Left kidney (tissue), 2 donors: ENCODE measurements around the gene ANKRD60. TPM values are rescaled to one million over a fixed set of nuclear protein-coding genes. Genes with fewer than 3 reads are reported as not detected.

Experiments
- DNase-seq: peaks from one replicate; pipeline ENCODE4 v3.0.0-alpha.2; 2013
- polyA plus RNA-seq: library from polyadenylated mRNA; unstranded; fragments of 120-200 nt; gene quantifications from one replicate; pipeline ENCODE4 v1.2.1, GENCODE V29; 2013; ENCODE audit not compliant: insufficient read length

The ANKRD60 gene
- polyA plus RNA-seq, 1 donor = not detected

DNA sequence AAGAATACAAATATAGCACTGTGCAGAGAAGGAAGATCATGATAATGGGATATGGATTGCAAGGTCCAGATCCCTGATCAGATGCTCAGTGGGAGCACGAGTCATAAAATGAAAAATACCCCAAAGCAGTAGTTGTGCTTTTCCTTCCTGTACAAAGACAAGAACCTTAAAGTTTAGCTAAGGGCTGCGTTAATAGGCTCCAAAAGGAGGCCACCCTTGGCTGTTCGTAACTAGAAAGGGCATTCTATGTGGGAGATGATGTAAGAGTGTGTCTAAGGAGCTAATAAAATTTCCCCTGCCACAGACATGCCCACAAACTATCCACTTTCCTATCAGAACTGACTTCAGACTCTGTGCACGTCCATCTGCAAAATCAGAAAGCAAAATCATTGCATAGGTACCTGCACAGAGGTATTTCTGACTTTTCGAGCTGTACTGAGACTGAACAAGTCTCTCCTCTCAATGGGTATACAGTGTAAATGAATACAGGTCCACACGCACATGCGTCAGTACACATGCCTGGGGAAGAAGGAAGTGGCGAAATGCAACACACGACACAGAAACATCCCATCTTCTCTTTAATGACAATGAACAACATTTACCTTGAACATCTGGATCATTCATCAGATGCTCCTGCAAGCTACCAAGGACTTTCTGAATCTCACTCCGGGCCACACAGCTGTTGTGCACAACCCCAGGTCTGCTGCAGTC lies 16.9 kb upstream of the ANKRD60 start:
- DNase-seq = no peak

- DNase-seq = no peak
These were observed 16.1 kb upstream of the ANKRD60 start for GRCh38 chr20:58244517-58245030.

- DNase-seq = no peak
These were observed 15.4 kb upstream of the ANKRD60 start for GRCh38 chr20:58243653-58244410.

- no peak for DNase-seq
These were observed 14.4 kb upstream of the ANKRD60 start for GRCh38 chr20:58242824-58243223.

- no peak for DNase-seq
These were observed 13.5 kb upstream of the ANKRD60 start for GRCh38 chr20:58241766-58242465.

- DNase-seq = no peak
These were observed 12.0 kb upstream of the ANKRD60 start for GRCh38 chr20:58240471-58240870.

DNA sequence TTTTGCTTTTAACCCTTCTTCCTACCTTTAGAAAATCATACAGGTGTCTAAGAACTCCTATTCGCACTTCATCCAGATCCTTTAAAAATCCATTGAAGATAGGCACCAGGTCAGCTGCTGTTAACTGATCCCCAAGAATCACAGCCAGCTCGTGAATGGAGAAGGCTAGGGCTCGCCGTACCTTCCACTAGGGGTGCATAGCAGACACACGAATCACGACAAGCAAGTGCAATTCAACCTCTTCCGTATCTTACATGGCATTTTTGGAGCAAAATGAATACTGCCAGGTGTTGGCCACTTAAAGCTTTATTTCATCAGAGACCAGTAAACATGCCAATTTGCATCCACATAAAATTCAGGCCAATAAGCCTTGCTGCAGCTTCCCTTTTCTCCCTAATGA lies 10.8 kb upstream of the ANKRD60 start:
- DNase-seq = no peak

DNA sequence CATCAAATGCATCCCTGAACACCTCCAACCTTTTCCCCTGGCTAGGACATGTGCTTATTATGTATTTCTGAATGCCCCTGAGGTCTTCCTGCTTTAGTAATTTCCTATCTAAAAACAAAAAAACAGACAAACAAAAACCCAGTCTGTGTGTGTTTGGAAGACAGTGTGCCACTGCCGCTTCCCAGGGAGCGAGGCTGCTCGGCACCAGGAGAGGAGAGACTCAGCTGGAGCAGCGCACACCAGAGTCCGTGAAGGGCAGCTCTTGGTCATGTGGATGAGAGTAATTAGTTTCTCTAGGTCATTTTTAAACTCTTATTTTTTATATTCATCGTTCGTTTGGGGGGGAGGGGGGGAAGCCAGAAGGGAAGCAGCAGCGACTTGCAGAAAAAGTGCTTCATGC lies 10.0 kb upstream of the ANKRD60 start:
- no peak for DNase-seq

GRCh38 chr20:58237318-58238132 lies 9.1 kb upstream of the ANKRD60 start:
- DNase-seq = no peak

- peak; percentile 74 for DNase-seq
These were observed 8.3 kb upstream of the ANKRD60 start for GRCh38 chr20:58236612-58237317.

- DNase-seq = no peak
These were observed 6.6 kb upstream of the ANKRD60 start for GRCh38 chr20:58235010-58235409.

DNA sequence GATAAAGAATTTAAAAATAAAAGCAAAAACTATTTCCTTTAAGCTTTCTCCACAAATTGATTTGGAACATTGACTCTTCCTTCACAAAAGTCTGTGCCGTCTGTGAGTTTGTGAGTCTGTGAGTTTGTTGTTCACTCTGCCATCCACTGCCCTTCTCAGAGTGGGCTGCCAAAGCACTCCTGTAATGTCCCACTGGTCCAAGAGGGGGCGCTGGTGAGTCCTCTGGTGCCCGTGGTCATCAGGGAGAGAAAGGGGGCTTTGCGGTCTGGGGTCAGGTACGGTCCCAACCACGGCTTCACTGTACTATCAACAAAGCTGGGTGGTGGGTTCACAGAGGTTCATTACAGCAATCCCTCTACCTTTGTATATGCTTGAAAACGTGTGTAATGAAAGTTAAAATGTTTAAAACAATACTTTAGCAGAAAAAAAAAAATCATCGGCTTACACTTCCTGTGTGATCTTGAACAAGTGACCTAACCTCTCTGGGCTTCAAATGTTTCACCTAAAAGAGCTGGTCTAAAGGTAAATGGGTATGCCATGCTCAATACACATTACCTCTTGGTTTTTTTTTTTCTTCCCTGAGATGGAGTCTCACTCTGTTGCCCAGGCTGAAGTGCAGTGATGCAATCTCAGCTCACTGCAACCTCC lies 5.6 kb upstream of the ANKRD60 start:
- no peak for DNase-seq

- DNase-seq = no peak
These were observed 4.9 kb upstream of the ANKRD60 start for GRCh38 chr20:58233393-58233792.

DNA sequence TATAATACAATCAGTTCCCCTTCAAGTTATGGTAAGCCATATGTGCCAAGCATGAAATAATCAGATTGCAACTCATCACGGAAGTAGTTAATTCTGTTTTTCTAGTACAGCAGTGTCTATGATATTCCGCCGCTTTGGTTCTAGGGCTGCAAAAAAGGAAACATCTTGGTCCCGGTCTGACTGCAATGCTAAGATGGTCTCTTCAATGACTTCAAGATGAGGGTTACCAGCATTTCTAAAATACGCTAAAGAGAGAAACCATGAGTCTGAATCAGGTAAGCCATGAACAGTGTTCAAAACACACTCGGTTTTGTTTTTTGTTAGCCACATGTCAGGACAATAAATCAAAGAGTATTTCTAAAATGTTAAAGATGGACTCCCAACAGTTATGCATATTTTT lies 3.2 kb upstream of the ANKRD60 start:
- peak; percentile 82 for DNase-seq

GRCh38 chr20:58229198-58229798 lies 845 bp upstream of the ANKRD60 start:
- DNase-seq = no peak

GRCh38 chr20:58228103-58228483 lies 360 bp downstream of the ANKRD60 start:
- DNase-seq = no peak

DNA sequence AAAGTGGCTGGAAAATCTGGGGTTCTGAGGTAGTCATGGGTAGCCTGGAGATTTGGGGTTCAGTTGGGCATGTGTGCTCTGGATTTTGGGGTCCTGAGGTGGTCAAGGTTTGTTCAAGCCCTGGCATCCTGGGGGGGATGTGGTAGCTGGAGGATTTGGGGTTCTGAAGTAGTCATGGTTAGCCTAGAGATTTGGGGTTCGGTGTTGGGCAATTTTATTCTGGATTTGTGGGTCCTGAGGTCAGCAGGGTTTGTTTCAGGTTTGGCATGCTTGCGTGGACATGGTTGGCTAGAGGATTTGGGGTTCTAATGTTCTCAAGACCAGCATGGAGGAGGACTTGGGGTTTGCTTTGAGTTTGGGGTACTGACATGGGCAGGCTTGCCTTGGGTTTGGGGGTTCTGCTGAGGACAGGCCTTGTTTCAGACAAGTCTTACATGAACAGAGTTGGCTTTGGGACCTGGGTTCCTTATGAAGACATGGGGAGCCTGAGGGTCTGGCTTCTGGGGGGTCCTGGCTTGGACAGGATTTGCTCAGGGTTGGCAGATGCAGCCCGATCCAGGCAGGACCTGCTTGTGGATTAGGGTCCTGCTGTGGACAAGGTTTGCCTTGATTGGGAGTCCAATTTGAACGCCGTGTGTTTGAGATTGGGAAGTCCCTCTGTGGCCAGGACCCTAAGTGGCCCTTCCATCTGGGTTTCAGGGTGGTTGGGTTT lies 906 bp downstream of the ANKRD60 start:
- no peak for DNase-seq

- DNase-seq = no peak
These were observed 2.8 kb downstream of the ANKRD60 start for GRCh38 chr20:58225452-58226200.

DNA sequence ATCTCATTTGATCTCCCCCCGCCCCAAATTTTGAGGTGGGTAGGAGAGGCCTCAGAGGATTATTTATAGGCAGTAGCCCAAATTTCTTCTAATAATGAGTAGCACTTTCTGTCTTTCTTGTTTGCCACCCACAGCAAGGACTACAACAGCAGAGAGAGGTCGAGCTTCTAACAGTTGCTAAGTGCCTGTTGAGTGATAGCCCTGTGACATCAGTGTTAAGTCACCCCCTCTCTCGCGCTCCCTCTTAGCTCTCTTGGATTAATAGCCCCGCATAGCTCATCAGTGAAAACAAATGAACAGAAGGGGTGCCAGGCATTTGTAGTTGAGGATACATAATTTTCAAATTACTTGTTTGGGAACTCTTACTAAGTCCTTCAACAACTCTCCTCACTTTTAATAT lies 3.5 kb downstream of the ANKRD60 start:
- no peak for DNase-seq
